Measurements from ENCODE around the gene CDHR2.
A peak's percentile ranks its signal among the peaks of the same experiment; 100 is the strongest.

The CDHR2 gene

DNA sequence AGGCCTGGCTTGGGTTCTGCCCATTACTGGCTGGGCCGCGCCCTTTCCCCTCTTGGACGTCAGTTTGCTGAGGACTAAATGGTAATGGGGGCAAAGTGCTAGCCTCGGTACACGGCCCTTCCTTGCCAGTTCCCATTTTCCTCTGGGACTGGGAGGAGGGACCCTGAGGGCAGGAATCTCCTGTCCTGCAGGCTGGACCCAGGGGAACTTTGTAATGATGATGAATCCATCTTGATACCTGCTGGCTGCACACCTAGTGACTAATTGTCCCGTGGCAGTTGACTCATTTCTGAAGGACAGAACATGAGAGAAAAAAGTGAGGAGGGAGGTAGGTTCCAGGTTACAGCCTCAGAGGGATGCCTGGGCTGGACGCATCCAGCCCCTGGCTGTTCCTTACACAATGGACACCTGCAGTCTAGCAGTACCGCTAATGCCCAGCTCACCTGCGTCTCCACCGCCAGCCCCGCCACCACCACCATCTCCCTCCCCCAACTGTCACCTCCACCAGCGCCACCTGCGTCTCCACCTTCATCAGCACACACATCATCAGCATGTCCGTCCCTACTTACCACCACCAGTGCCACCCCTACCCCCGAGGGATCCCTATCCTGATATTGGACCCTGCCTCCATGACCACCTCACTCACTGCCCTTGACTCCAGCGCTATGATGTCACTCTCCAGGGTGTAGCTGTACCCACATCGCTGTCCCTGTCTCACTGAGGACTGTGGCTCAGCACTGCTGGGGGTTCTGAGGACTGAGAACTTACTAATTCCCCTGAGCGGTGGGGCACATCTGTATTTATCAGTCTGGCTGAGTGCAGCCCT, 4.3 kb downstream of the CDHR2 start:
- Histone ChIP-seq H3K4me1 (ENCODE audit: insufficient read depth, low read length, severe bottlenecking) (peaks cover 7% of the 10 kb centered on the region), H2AFZ (ENCODE audit: low read length) (no peak overlapping the region), H3K4me2 (ENCODE audit: low read length) (no peak overlapping the region), H3K4me3 (ENCODE audit: low read depth, low read length, poor library complexity, severe bottlenecking) (no peak overlapping the region), H3F3A (ENCODE audit: insufficient read depth, low read length) (no peaks in the 10 kb centered on the region), H3K9me3 (ENCODE audit: low read length) (no peaks in the 10 kb centered on the region), H3K9me2 (ENCODE audit: low read depth, low read length) (no peaks in the 10 kb centered on the region), H3K79me2 (ENCODE audit: insufficient read depth, low read length) (no peaks in the 10 kb centered on the region), H3K36me3 (ENCODE audit: insufficient read depth, low read length) (no peaks in the 10 kb centered on the region), H3K27ac (ENCODE audit: low read depth, low read length, poor library complexity, severe bottlenecking) (no peak overlapping the region), H3K27me3 (ENCODE audit: insufficient read depth, low read length) (no peaks in the 10 kb centered on the region; the same call in 1 of the 2 replicates), H3K9ac (ENCODE audit: low read length) (no peak overlapping the region), H4K20me1 (ENCODE audit: insufficient read depth, low read length) (no peaks in the 10 kb centered on the region)
- no peak for TF ChIP-seq EZH2 (IDR thresholded peaks at IDR 0.05; ENCODE audit: borderline replicate concordance, low read length)
- TF ChIP-seq, protein P1, sequence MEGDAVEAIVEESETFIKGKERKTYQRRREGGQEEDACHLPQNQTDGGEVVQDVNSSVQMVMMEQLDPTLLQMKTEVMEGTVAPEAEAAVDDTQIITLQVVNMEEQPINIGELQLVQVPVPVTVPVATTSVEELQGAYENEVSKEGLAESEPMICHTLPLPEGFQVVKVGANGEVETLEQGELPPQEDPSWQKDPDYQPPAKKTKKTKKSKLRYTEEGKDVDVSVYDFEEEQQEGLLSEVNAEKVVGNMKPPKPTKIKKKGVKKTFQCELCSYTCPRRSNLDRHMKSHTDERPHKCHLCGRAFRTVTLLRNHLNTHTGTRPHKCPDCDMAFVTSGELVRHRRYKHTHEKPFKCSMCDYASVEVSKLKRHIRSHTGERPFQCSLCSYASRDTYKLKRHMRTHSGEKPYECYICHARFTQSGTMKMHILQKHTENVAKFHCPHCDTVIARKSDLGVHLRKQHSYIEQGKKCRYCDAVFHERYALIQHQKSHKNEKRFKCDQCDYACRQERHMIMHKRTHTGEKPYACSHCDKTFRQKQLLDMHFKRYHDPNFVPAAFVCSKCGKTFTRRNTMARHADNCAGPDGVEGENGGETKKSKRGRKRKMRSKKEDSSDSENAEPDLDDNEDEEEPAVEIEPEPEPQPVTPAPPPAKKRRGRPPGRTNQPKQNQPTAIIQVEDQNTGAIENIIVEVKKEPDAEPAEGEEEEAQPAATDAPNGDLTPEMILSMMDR (IDR thresholded peaks at IDR 0.05; ENCODE audit: low read length): no peak

DNA sequence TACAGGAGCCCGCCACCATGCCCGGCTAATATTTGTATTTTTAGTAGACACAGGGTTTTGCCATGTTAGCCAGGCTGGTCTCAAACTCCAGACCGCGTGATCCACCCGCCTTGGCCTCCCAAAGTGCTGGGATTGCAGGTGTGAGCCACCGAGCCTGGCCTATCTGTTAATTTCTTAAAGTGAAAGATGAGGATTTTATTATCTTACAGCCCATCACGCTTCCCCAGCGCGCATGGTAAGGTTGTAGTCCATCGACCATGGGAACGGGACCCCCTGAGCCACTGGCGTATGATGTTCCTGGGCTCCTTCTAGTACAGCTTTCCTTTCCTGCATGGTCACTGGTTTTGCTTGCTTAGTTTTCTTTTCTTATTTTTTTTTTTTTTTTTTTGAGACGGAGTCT, 8.7 kb downstream of the CDHR2 start:
- TF ChIP-seq, protein P1 (IDR thresholded peaks at IDR 0.05; ENCODE audit: low read length): no peak
- no peak for TF ChIP-seq EZH2 (IDR thresholded peaks at IDR 0.05; ENCODE audit: borderline replicate concordance, low read length)
- no peaks in the 10 kb centered on the region for H3K9me3 ChIP-seq (ENCODE audit: low read length)
- no peak overlapping the region for H2AFZ ChIP-seq (ENCODE audit: low read length)
- peaks cover 7% of the 10 kb centered on the region for H3K4me1 ChIP-seq (ENCODE audit: insufficient read depth, low read length, severe bottlenecking)
- H3K4me3 ChIP-seq (ENCODE audit: low read depth, low read length, poor library complexity, severe bottlenecking): no peak overlapping the region
- H3K9me2 ChIP-seq (ENCODE audit: low read depth, low read length): no peaks in the 10 kb centered on the region
- no peaks in the 10 kb centered on the region for H3K79me2 ChIP-seq (ENCODE audit: insufficient read depth, low read length)
- no peaks in the 10 kb centered on the region for H3F3A ChIP-seq (ENCODE audit: insufficient read depth, low read length)
- no peak overlapping the region for H3K27ac ChIP-seq (ENCODE audit: low read depth, low read length, poor library complexity, severe bottlenecking)
- no peak overlapping the region for H3K4me2 ChIP-seq (ENCODE audit: low read length)
- no peaks in the 10 kb centered on the region for H3K36me3 ChIP-seq (ENCODE audit: insufficient read depth, low read length)
- peaks cover 6% of the 10 kb centered on the region; the same call in 1 of the 2 replicates for H3K27me3 ChIP-seq (ENCODE audit: insufficient read depth, low read length)
- no peak overlapping the region for H3K9ac ChIP-seq (ENCODE audit: low read length)
- H4K20me1 ChIP-seq (ENCODE audit: insufficient read depth, low read length): no peaks in the 10 kb centered on the region

DNA sequence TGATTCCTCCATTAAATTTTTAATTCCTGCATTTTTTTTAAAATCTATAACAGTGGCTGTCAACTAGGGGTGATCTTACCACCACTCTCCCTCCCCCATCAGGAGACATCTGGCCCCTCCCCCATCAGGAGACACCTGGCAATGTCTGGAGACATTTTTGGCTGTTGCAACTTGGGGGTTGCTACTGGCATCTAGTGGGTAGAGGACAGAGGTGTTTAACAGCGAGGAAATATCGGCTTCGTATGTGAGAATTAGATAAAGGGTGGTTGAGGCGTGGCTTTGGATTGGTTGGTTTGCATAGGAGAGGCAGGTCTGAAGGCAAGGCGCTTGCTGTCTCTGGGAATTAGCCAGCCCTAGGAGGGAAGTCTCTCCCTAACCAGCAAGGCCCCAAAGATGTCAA, 10.5 kb downstream of the CDHR2 start:
- Histone ChIP-seq H3K9ac (ENCODE audit: low read length) (no peak overlapping the region), H3K9me2 (ENCODE audit: low read depth, low read length) (no peaks in the 10 kb centered on the region), H3K9me3 (ENCODE audit: low read length) (no peaks in the 10 kb centered on the region), H3K4me1 (ENCODE audit: insufficient read depth, low read length, severe bottlenecking) (no peaks in the 10 kb centered on the region), H3F3A (ENCODE audit: insufficient read depth, low read length) (no peaks in the 10 kb centered on the region), H3K36me3 (ENCODE audit: insufficient read depth, low read length) (no peaks in the 10 kb centered on the region), H3K27ac (ENCODE audit: low read depth, low read length, poor library complexity, severe bottlenecking) (no peak overlapping the region), H3K27me3 (ENCODE audit: insufficient read depth, low read length) (0 out of 2 replicates have a peak, but pooled peaks cover 6% of the 10 kb centered on the region), H3K4me2 (ENCODE audit: low read length) (no peak overlapping the region), H3K4me3 (ENCODE audit: low read depth, low read length, poor library complexity, severe bottlenecking) (no peak overlapping the region), H2AFZ (ENCODE audit: low read length) (no peak overlapping the region), H3K79me2 (ENCODE audit: insufficient read depth, low read length) (no peaks in the 10 kb centered on the region), H4K20me1 (ENCODE audit: insufficient read depth, low read length) (no peaks in the 10 kb centered on the region)
- TF ChIP-seq, protein P1 (IDR thresholded peaks at IDR 0.05; ENCODE audit: low read length): peak; percentile 15; the same call in 1 of the 2 replicates
- no peak for TF ChIP-seq EZH2 (IDR thresholded peaks at IDR 0.05; ENCODE audit: borderline replicate concordance, low read length)

Measured in OCI-LY1 (cell line).